OCI-LY3 (cell line): Measurements from ENCODE around the gene POU2AF2.
"Not testable (repeated sequence)": the region's sequence is repeated elsewhere in the genome, so short reads cannot be mapped to it uniquely, and the experiment has no call there.

Experiments
- H2AFZ ChIP-seq: fragments of 200-600, 300-600 bp; shearing (Covaris generic); 2 replicates; pipeline ENCODE4 v1.6.0; 2014; ENCODE audit warnings: antibody characterized with exemption, low read depth, low read length
- H3K27ac ChIP-seq: fragments of 200-600, 300-600 bp; sonication (generic); 2 replicates; pipeline ENCODE4 v1.5.1; 2014; ENCODE audit warnings: mild to moderate bottlenecking, low read length, moderate library complexity, mixed read lengths
- H3K27me3 ChIP-seq: fragments of 200-600, 300-600 bp; sonication (generic); 2 replicates; pipeline ENCODE4 v1.6.1; 2014; ENCODE audit warnings: low read depth, low read length, mixed read lengths
- H3K36me3 ChIP-seq: fragments of 200-600, 300-600 bp; sonication (generic); replicated peaks from 2 replicates; pipeline ENCODE3; 2014; ENCODE audit warnings: low read depth, low read length, mixed read lengths
- H3K4me1 ChIP-seq: fragments of 300-600, 200-600 bp; sonication (generic); 2 replicates; pipeline ENCODE4 v1.6.1; 2014; ENCODE audit warnings: low read length, mixed read lengths
- H3K4me2 ChIP-seq: fragments of 200-600, 300-600 bp; sonication (generic); 2 replicates; pipeline ENCODE4 v1.6.1; 2014; ENCODE audit warnings: low read length, mixed read lengths
- H3K4me3 ChIP-seq: fragments of 300-600, 200-600 bp; sonication (generic); 2 replicates; pipeline ENCODE4 v1.5.1; 2014; ENCODE audit warnings: antibody characterized with exemption, mild to moderate bottlenecking, low read length, moderate library complexity
- H3K79me2 ChIP-seq: fragments of 300-600, 200-600 bp; shearing (Covaris generic); 2 replicates; pipeline ENCODE4 v1.6.1; 2014; ENCODE audit warnings: mild to moderate bottlenecking, low read length, mixed read lengths
- H3K9ac ChIP-seq: fragments of 300-600, 200-600 bp; shearing (Covaris generic); 2 replicates; pipeline ENCODE4 v1.6.0; 2014; ENCODE audit warnings: mild to moderate bottlenecking, low read length, moderate library complexity
- H3K9me3 ChIP-seq: fragments of 200-600, 300-600 bp; shearing (Covaris generic); 2 replicates; pipeline ENCODE4 v1.6.1; 2014; ENCODE audit warnings: low read length, mixed read lengths; ENCODE audit not compliant: insufficient read depth
- H4K20me1 ChIP-seq: fragments of 200-600, 300-600 bp; sonication (generic); 2 replicates; pipeline ENCODE4 v1.6.1; 2016; ENCODE audit warnings: low read length, mixed read lengths; ENCODE audit not compliant: insufficient read depth
- CTCF ChIP-seq: fragments of 200-600, 300-600 bp; sonication (generic); IDR thresholded peaks from 2 replicates; pipeline ENCODE4 v1.5.1; 2014; ENCODE audit warnings: antibody characterized with exemption, low read length, low read depth
- EZH2phosphoT487 ChIP-seq: fragments of 200-600 bp; shearing (Covaris generic); IDR thresholded peaks from 2 replicates; pipeline ENCODE4 v1.6.1; 2018; ENCODE audit warnings: antibody characterized with exemption, mixed run types, low read depth

POU2AF2 gene

GRCh38 chr11:111220721-111221120 lies 24.8 kb upstream of the POU2AF2 start:
- Histone ChIP-seq H3K9me3 (no peaks in the 10 kb centered on the region), H3K4me1 (no peaks in the 10 kb centered on the region), H3K36me3 (no peaks in the 10 kb centered on the region), H3K9ac (no peak overlapping the region), H4K20me1 (no peaks in the 10 kb centered on the region), H3K27ac (no peak overlapping the region), H2AFZ (no peak overlapping the region), H3K4me2 (no peak overlapping the region), H3K79me2 (no peaks in the 10 kb centered on the region), H3K27me3 (peaks cover 23% of the 10 kb centered on the region; the same call in 1 of the 2 replicates), H3K4me3 (no peak overlapping the region)
- TF ChIP-seq EZH2phosphoT487 (no peak), CTCF (no peak)

DNA sequence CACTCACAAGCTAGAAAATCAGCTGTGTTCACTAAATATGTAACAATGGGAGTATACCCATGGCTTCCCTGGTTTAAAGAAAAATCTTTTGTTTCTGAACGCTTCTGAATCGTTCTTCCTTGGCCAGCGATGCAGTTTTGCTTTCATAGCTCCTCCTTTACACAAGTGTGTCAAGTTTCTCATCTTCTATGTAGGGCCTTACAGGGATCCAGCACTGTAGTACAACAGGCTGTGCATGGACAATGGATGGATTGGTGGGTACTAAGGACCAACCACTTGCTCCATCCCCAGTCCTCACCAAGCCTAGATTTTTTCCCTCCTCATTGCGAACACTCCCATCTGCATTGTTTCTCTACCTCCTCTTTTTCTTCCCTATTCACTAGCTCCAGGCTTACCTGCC lies 24.3 kb upstream of the POU2AF2 start:
- Histone ChIP-seq H3K9ac (no peak overlapping the region), H3K36me3 (no peaks in the 10 kb centered on the region), H3K4me2 (no peak overlapping the region), H3K4me1 (no peaks in the 10 kb centered on the region), H3K9me3 (no peaks in the 10 kb centered on the region), H3K27me3 (peaks cover 23% of the 10 kb centered on the region; the same call in 1 of the 2 replicates), H2AFZ (no peak overlapping the region), H3K27ac (no peak overlapping the region), H3K79me2 (no peaks in the 10 kb centered on the region), H3K4me3 (no peak overlapping the region), H4K20me1 (no peaks in the 10 kb centered on the region)
- TF ChIP-seq EZH2phosphoT487: no peak
- TF ChIP-seq CTCF: no peak

DNA sequence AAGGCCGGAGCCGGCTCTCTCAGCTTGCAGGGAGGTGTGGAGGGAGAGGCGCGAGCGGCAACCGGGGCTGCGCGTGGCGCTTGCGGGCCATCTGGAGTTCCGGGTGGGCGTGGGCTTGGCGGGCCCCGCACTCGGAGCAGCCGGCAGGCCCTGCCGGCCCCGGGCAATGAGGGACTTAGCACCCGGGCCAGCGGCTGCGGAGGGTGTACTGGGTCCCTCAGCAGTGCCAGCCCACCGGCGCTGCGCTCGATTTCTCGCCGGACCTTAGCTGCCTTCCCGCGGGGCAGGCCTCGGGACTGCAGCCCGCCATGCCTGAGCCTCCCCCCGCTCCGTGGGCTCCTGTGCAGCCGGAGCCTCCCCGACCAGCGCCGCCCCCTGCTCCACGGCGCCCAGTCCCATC lies 23.6 kb upstream of the POU2AF2 start:
- H3K4me2 ChIP-seq, H3K9ac ChIP-seq, H3K4me3 ChIP-seq, H3K4me1 ChIP-seq, H3K79me2 ChIP-seq, H3K27ac ChIP-seq, H3K36me3 ChIP-seq, H3K9me3 ChIP-seq, H4K20me1 ChIP-seq, H2AFZ ChIP-seq: not testable (repeated sequence)
- peaks cover 23% of the 10 kb centered on the region; the same call in 1 of the 2 replicates for H3K27me3 ChIP-seq

- H3K79me2 ChIP-seq, H3K36me3 ChIP-seq, H3K9me3 ChIP-seq, H3K4me3 ChIP-seq, H3K27ac ChIP-seq, H2AFZ ChIP-seq, H4K20me1 ChIP-seq, H3K9ac ChIP-seq, H3K4me1 ChIP-seq, H3K4me2 ChIP-seq: not testable (repeated sequence)
- peaks cover 23% of the 10 kb centered on the region; the same call in 1 of the 2 replicates for H3K27me3 ChIP-seq
These were observed 22.6 kb upstream of the POU2AF2 start for GRCh38 chr11:111222821-111223455.

- peaks cover 16% of the 10 kb centered on the region; the same call in 1 of the 2 replicates for H3K27me3 ChIP-seq
- H4K20me1 ChIP-seq: no peaks in the 10 kb centered on the region
- no peak overlapping the region for H3K27ac ChIP-seq
- no peak overlapping the region for H3K4me2 ChIP-seq
- H3K4me3 ChIP-seq: no peak overlapping the region
- H3K4me1 ChIP-seq: peaks cover 8% of the 10 kb centered on the region
- TF ChIP-seq EZH2phosphoT487 (no peak), CTCF (no peak)
- no peaks in the 10 kb centered on the region for H3K9me3 ChIP-seq
- H3K36me3 ChIP-seq: no peaks in the 10 kb centered on the region
- no peak overlapping the region for H3K9ac ChIP-seq
- H2AFZ ChIP-seq: no peak overlapping the region
- no peaks in the 10 kb centered on the region for H3K79me2 ChIP-seq
These were observed 19.6 kb upstream of the POU2AF2 start for GRCh38 chr11:111225881-111226280.
